Thoracic aorta (tissue), 2 donors: ENCODE data around the gene TACC3. TPM values are rescaled to one million over a fixed set of nuclear protein-coding genes. Genes with fewer than 3 reads are reported as not detected.

Source experiments
- ATAC-seq: fragments of 150-250 bp; one replicate; pipeline ENCODE4 v1.8.0; 2017; ENCODE audit warnings: low read depth; ENCODE audit not compliant: insufficient number of reproducible peaks, low FRiP score
- DNase-seq: peaks from one replicate; pipeline ENCODE4 v3.0.0-alpha.2; 2020; ENCODE audit warnings: low spot score
- H3K27ac ChIP-seq, 2 donors: fragments of 200-600 bp; sonication (generic); 1 replicate in 1 of 2; 2 replicates in 1 of 2; pipeline ENCODE4 v1.5.1; 2016; ENCODE audit warnings: mild to moderate bottlenecking in 2 of 2, moderate library complexity in 2 of 2
- H3K27me3 ChIP-seq: fragments of 200-600 bp; sonication (generic); replicated peaks from 2 replicates; pipeline ENCODE4 v1.6.0; 2016; ENCODE audit warnings: mild to moderate bottlenecking; ENCODE audit not compliant: insufficient read depth
- H3K36me3 ChIP-seq: fragments of 200-600 bp; sonication (generic); one replicate; pipeline ENCODE4 v1.5.1; 2016
- H3K4me1 ChIP-seq, 2 donors: fragments of 200-600 bp; sonication (generic); 1 replicate in 1 of 2; 2 replicates in 1 of 2; pipeline versions ENCODE4 v1.5.1 to v1.6.0; 2016; ENCODE audit warnings: low read depth in 2 of 2, mild to moderate bottlenecking in 1 of 2; ENCODE audit not compliant: control insufficient read depth in 1 of 2
- H3K4me3 ChIP-seq: fragments of 200-600 bp; sonication (generic); 2 replicates; pipeline ENCODE4 v1.5.1; 2016; ENCODE audit warnings: mild to moderate bottlenecking
- H3K9me3 ChIP-seq: fragments of 200-600 bp; sonication (generic); 2 replicates; pipeline ENCODE4 v1.5.1; 2016
- total RNA-seq, 2 donors: library from RNA; depleted of rRNA; stranded (reverse); fragments of >200 nt; gene quantifications; one replicate each; pipeline versions ENCODE4 v1.1.0 to v1.2.3, GENCODE V29; 2016
- TF ChIP-seq, protein P1 (sequence below): fragments of 200-600 bp; sonication (generic); IDR thresholded peaks from one replicate; pipeline ENCODE4 v1.5.1; 2019; ENCODE audit warnings: antibody characterized with exemption

Gene TACC3
- total RNA-seq, 2 donors from 2014 or later: 6.2 to 24.5 TPM

DNA sequence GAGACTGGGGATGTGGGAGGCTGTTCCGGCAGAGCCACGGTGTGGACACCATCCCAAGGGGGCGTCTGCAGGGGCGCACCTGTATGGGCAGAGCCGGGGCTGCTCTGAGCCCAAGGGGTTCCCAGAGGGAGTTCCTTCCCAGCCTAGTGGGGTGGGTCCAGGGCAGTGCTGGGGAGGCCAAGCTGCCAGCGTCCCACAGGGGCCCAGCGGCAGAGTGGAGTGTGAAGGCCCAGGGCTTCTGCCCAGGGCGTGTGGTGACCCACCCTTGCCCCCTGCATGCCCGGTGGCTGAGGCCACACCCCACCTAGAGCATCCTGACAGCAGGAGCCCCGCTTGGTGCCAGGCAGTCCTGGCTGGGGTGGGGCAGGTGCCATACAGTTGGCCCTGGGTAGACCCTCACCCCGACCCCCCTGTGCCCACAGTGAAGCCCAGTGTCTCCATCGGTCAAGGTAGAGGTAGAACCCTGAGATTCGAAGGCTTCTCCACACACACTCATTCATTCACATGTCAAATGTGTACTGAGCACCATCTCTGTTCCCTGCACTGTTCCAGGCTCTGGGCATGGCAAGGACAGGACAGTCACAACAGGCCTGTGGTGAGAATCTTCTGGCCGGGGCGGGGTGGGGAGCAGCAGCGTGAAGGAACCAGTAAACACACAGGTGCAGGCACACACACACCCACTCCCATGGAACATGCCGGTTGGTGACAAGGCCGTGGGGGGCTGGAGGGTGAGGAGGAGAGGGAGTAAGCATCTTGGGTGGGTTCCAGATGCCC, 29.2 kb downstream of the TACC3 start:
- Histone ChIP-seq H3K9me3 (no peaks in the 10 kb centered on the region), H3K4me1 (no peaks in the 10 kb centered on the region), H3K4me3 (no peak overlapping the region), H3K36me3 (no peaks in the 10 kb centered on the region), H3K27ac (no peak overlapping the region), H3K27me3 (no peaks in the 10 kb centered on the region)
- DNase-seq: no peak
- TF ChIP-seq, protein P1, sequence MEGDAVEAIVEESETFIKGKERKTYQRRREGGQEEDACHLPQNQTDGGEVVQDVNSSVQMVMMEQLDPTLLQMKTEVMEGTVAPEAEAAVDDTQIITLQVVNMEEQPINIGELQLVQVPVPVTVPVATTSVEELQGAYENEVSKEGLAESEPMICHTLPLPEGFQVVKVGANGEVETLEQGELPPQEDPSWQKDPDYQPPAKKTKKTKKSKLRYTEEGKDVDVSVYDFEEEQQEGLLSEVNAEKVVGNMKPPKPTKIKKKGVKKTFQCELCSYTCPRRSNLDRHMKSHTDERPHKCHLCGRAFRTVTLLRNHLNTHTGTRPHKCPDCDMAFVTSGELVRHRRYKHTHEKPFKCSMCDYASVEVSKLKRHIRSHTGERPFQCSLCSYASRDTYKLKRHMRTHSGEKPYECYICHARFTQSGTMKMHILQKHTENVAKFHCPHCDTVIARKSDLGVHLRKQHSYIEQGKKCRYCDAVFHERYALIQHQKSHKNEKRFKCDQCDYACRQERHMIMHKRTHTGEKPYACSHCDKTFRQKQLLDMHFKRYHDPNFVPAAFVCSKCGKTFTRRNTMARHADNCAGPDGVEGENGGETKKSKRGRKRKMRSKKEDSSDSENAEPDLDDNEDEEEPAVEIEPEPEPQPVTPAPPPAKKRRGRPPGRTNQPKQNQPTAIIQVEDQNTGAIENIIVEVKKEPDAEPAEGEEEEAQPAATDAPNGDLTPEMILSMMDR: no peak
- no peak for ATAC-seq

DNA sequence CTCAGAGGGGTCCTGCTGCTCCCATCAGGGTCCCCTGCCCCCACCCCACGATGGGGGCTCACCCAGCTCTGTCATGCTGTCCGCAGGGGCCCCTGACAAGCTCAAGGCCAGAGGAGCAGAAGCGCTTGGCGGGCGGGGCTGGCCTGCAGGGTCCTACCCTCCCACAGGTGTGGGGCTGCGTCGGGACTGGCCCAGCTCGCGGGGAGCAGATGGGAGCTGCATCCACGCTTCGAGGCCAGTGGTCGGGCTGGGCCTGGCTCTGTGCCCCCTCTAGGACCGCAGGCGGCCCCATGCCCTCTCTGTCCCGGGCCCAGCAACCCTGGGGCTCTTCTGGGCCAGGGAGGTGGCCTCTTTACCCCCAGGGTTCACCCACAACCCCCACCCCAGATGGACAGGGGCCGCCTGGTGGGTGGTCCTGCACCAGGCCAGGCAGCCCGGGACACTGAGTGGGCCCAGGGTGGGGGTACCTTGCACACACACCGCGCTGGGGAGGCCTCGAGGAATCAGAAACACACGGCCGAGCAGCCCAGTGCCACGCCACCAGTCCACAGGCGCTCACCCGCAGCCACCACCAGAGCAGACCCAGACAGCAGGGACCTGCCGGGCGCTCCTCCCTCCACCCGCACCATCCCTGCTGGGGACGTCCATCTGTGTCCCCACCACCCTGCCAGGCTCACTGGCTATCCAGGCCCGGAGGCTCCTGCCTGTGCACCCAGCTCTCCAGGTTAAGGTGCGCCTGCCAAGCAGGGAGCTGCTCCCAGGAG, 30.0 kb downstream of the TACC3 start:
- no peak overlapping the region for H3K27ac ChIP-seq
- no peaks in the 10 kb centered on the region for H3K27me3 ChIP-seq
- ATAC-seq (no peak), DNase-seq (no peak)
- no peaks in the 10 kb centered on the region for H3K9me3 ChIP-seq
- H3K36me3 ChIP-seq: no peaks in the 10 kb centered on the region
- TF ChIP-seq, protein P1: no peak
- H3K4me3 ChIP-seq: no peak overlapping the region
- H3K4me1 ChIP-seq: no peaks in the 10 kb centered on the region

DNA sequence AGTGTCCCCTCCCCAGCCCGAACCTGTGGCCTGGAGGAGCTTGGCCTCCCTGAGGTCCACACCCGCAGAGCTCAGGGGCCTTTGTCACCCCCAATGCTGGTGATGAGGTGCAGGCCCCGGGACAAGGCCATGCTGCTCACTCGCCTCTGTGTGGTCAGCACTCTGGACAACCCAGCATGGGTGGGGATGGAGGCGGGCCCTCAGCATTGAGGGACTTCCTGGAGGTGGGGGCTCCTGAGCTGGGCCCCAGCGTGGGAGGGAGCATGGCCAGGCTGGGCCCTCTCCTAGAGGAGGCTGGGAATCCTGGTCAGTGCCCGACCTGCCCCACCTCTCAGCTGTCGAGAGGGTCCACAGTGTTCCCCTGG, 30.6 kb downstream of the TACC3 start:
- no peak overlapping the region for H3K27ac ChIP-seq
- ATAC-seq (no peak), DNase-seq (no peak)
- H3K4me1 ChIP-seq: no peaks in the 10 kb centered on the region
- H3K9me3 ChIP-seq: no peaks in the 10 kb centered on the region
- TF ChIP-seq, protein P1: no peak
- no peak overlapping the region for H3K4me3 ChIP-seq
- no peaks in the 10 kb centered on the region for H3K36me3 ChIP-seq
- no peaks in the 10 kb centered on the region for H3K27me3 ChIP-seq

DNA sequence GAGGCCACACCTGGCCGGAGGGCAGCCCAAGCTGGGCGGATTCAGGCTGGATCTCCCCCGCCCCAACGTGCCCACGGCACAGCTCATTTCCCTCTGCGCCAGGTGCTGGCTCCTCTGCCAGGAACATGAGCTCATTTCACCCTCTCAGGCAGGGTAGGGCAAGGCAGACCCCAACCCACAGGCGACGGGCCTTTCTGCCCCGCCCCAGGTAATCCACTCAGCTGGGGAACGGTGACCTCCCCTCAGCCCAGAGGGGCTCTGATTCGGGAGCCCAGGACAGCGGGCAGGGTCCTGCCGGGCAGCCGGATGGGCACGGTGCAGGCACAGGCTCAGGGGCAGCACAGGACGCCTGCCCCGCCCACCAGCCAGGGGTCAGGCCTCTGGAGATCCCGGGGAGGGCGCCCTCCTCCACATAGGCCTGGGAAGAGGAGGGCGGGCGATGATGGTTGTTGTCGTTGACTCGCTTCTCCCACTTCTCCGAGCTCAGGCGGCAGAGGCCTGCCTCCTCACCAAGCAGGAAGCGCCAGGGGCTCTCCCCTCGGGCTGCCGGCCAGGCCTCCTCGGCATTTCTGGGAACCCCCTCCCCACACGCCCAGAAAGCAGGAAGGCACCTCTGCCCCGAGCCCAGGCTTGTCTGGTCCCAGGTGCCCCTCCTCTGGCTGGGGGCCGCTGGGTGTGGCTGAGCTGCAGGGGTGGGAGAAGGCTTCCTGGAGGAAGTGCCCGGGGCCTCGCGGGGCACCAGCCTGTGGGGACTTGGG, 31.1 kb downstream of the TACC3 start:
- Histone ChIP-seq H3K9me3 (no peaks in the 10 kb centered on the region), H3K27ac (no peak overlapping the region), H3K27me3 (no peaks in the 10 kb centered on the region), H3K36me3 (no peaks in the 10 kb centered on the region), H3K4me3 (peak overlapping the region; percentile 14), H3K4me1 (no peaks in the 10 kb centered on the region)
- ATAC-seq (no peak), DNase-seq (no peak)
- TF ChIP-seq, protein P1: no peak

DNA sequence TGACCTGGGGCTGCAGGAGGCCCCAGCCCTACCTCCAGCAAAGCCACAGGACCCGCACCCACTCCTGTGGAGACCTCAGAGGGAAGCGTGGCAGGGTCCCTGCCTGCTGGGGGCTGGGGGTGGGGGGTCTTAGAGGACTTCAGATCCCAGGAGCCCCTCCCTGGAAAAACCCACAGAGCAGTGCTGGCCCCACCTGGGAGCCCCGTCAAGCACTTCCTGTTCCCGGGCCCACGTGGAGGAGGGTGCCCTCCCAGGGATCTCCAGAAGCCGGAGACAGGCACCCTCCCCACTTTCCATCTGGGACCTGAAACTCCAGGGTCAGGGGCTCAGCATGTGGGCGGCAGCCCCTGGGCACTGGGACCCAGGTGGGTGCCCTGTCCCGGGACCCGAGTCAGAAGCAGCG, 32.0 kb downstream of the TACC3 start:
- Histone ChIP-seq H3K9me3 (no peaks in the 10 kb centered on the region), H3K4me3 (no peak overlapping the region), H3K27ac (no peak overlapping the region), H3K27me3 (no peaks in the 10 kb centered on the region), H3K4me1 (no peaks in the 10 kb centered on the region), H3K36me3 (no peaks in the 10 kb centered on the region)
- ATAC-seq (no peak), DNase-seq (no peak)
- TF ChIP-seq, protein P1: no peak
